ENCODE results near the gene CTNNA1. TPM values are rescaled to one million over a fixed set of nuclear protein-coding genes. Genes with fewer than 3 reads are reported as not detected.

The CTNNA1 gene
- polyA plus RNA-seq, 1 of the 3 experiments (the other 2 are of a cell fraction): 130 TPM

DNA sequence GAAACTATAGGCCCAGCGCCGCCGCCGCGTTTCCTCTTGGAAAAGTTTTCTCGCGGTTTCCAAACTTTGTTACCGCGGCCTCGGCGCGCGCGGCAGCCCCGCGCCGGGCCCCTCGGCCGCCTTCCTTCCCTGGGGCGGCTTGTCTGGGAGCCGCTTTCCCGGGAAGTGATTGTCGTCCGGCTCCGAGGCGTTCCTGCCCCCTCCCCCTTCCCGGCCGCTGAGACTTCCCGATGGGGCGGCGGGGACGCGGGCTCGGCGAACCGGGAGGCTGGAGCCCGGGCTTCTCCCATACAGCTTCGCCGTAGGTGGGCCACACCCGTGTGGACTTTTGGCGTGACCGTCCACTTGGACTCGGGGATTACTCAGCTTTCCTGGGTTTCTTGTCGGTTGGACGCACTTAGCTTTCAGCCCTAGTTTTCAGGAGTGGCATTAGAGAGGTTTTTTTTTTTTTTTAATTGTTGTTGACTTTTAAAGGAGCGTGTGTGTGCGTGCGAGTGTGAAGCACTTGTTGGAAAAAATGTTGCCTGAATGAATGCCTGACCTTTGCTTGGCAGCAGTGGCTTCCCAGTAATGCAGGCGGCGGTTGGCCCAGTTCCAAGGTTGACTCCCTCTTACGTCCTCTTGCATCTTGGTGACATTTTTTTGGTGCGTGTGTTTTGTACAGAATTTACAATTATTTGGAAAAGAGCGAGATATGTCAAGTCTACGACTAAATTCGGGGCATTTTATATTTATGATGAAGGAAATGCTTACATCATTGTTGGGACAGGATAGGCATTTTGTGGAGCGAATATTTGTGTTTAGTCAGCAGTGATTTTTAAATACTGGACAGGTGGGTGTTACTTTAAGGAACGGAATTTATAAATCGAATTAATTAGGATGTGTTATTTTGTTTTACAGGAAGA, 821 bp downstream of the CTNNA1 start (continued):
- TF ChIP-seq, protein P1, sequence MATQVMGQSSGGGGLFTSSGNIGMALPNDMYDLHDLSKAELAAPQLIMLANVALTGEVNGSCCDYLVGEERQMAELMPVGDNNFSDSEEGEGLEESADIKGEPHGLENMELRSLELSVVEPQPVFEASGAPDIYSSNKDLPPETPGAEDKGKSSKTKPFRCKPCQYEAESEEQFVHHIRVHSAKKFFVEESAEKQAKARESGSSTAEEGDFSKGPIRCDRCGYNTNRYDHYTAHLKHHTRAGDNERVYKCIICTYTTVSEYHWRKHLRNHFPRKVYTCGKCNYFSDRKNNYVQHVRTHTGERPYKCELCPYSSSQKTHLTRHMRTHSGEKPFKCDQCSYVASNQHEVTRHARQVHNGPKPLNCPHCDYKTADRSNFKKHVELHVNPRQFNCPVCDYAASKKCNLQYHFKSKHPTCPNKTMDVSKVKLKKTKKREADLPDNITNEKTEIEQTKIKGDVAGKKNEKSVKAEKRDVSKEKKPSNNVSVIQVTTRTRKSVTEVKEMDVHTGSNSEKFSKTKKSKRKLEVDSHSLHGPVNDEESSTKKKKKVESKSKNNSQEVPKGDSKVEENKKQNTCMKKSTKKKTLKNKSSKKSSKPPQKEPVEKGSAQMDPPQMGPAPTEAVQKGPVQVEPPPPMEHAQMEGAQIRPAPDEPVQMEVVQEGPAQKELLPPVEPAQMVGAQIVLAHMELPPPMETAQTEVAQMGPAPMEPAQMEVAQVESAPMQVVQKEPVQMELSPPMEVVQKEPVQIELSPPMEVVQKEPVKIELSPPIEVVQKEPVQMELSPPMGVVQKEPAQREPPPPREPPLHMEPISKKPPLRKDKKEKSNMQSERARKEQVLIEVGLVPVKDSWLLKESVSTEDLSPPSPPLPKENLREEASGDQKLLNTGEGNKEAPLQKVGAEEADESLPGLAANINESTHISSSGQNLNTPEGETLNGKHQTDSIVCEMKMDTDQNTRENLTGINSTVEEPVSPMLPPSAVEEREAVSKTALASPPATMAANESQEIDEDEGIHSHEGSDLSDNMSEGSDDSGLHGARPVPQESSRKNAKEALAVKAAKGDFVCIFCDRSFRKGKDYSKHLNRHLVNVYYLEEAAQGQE (IDR thresholded peaks at IDR 0.05; ENCODE audit: low read depth, low read length): no peak

DNA sequence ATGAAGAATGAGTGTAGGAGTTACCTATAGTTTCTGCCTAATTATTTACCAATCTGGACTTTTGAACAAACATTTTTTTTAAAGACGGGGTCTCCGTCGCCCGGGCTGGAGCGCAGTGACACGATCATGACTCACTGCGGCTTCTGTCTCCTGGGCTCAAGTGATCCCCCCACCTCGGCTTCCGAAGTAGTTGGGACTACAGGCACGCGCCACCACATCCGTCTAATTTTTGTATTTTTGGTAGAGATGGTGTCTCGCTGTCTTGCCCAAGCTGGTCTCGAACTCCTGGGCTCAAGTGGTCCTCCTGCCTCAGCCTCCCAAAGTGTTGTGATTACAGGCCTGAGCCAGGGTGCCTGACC, 1.5 kb downstream of the CTNNA1 start:
- H3K27ac ChIP-seq (ENCODE audit: low read depth in 2 of 2, low read length in 1 of 2): peak overlapping the region in 1 of 2 experiments; percentile 93; a peak in 1 of 4 replicates
- POLR2A ChIA-PET: no interaction called here
- peaks cover 3 to 6% of the 10 kb centered on the region in 2 experiments; a peak in 1 of 4 replicates for H3K4me1 ChIP-seq (ENCODE audit: control insufficient read depth in 1 of 2, insufficient read depth in 2 of 2, low read depth in 1 of 2, low read length in 1 of 2)
- TF ChIP-seq MEF2A (IDR thresholded peaks at IDR 0.05; ENCODE audit: borderline replicate concordance, low read depth): no peak
- TF ChIP-seq RXRA (IDR thresholded peaks at IDR 0.05; ENCODE audit: borderline replicate concordance, low read depth): no peak
- TF ChIP-seq EP300 (IDR thresholded peaks at IDR 0.05; ENCODE audit: borderline replicate concordance in 1 of 2, low read depth in 1 of 2, low read length in 1 of 2): no peak
- TF ChIP-seq, protein P2, sequence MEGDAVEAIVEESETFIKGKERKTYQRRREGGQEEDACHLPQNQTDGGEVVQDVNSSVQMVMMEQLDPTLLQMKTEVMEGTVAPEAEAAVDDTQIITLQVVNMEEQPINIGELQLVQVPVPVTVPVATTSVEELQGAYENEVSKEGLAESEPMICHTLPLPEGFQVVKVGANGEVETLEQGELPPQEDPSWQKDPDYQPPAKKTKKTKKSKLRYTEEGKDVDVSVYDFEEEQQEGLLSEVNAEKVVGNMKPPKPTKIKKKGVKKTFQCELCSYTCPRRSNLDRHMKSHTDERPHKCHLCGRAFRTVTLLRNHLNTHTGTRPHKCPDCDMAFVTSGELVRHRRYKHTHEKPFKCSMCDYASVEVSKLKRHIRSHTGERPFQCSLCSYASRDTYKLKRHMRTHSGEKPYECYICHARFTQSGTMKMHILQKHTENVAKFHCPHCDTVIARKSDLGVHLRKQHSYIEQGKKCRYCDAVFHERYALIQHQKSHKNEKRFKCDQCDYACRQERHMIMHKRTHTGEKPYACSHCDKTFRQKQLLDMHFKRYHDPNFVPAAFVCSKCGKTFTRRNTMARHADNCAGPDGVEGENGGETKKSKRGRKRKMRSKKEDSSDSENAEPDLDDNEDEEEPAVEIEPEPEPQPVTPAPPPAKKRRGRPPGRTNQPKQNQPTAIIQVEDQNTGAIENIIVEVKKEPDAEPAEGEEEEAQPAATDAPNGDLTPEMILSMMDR (IDR thresholded peaks at IDR 0.05): no peak
- TF ChIP-seq, protein P3, sequence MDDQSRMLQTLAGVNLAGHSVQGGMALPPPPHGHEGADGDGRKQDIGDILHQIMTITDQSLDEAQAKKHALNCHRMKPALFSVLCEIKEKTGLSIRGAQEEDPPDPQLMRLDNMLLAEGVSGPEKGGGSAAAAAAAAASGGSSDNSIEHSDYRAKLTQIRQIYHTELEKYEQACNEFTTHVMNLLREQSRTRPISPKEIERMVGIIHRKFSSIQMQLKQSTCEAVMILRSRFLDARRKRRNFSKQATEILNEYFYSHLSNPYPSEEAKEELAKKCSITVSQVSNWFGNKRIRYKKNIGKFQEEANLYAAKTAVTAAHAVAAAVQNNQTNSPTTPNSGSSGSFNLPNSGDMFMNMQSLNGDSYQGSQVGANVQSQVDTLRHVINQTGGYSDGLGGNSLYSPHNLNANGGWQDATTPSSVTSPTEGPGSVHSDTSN (IDR thresholded peaks at IDR 0.05): no peak
- no peak for TF ChIP-seq RAD21 (IDR thresholded peaks at IDR 0.05; ENCODE audit: low read length)
- no peak for TF ChIP-seq GATA2 (CRISPR knock-in tag; IDR thresholded peaks at IDR 0.05)
- H3K4me2 ChIP-seq: peak overlapping the region; percentile 96
- no peak for DNase-seq
- no peaks in the 10 kb centered on the region for H3K9me3 ChIP-seq
- peaks cover 54% of the 10 kb centered on the region for H4K20me1 ChIP-seq (ENCODE audit: insufficient read depth)
- no peaks in the 10 kb centered on the region for H3K9me2 ChIP-seq
- peaks cover 63% of the 10 kb centered on the region for H3K79me2 ChIP-seq (ENCODE audit: insufficient read depth)
- no peaks in the 10 kb centered on the region for H3F3A ChIP-seq (replicated peaks; ENCODE audit: insufficient read depth)
- WGBS (ENCODE audit: low lambda C conversion rate): 74% methylated on average over 14 of the region's 14 CpGs
- H3K27me3 ChIP-seq (ENCODE audit: insufficient read depth): no peaks in the 10 kb centered on the region
- H2AFZ ChIP-seq (ENCODE audit: low read depth): no peak overlapping the region
- H3K36me3 ChIP-seq (replicated peaks in 1 of 2; ENCODE audit: control insufficient read depth in 1 of 2, insufficient read depth in 2 of 2, low read length in 1 of 2): peaks cover 3 to 25% of the 10 kb centered on the region in 2 experiments
- H3K4me3 ChIP-seq (ENCODE audit: low read depth in 2 of 2, low read length in 1 of 2): peak overlapping the region; percentile 70 to 99; a peak in 3 of 4 replicates
- CTCF ChIA-PET: no interaction called here
- peak overlapping the region; percentile 99; the same call in 1 of the 2 replicates for H3K9ac ChIP-seq

Measured in SK-N-SH (cell line).